ENCODE results near the gene GPR158. TPM values are rescaled to one million over a fixed set of nuclear protein-coding genes. Genes with fewer than 3 reads are reported as not detected.
"Not testable (repeated sequence)": the region's sequence is repeated elsewhere in the genome, so short reads cannot be mapped to it uniquely, and the experiment has no call there.

GPR158 gene
- total and polyA plus RNA-seq, 4 donors, result 0.03 to 0.08 TPM; not detected in 2

DNA sequence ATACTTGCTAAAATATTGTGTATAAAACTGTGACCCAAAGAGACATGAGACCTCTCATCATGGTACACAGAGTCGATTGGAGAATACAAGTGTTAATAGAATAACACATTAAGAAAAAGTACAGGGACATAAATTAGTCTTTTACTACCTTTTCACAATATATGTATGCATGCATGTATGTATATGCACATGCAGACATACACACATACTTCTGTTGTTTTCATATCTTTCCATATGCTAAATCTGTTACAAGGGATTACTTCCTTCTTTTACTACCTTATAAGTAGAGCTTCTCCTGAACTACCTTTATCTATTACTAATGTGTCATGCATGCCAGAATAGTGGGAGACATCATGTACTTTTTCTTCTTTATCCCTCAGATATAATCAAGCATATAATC, 131.6 kb downstream of the GPR158 start:
- H3K4me3 ChIP-seq (ENCODE audit: low read depth in 1 of 3, low read length in 3 of 3), result no peak overlapping the region
- H3K27me3 ChIP-seq (ENCODE audit: control insufficient read depth in 4 of 4, insufficient read depth in 4 of 4, low read length in 3 of 4), result no peaks in the 10 kb centered on the region
- TF ChIP-seq SP1 (IDR thresholded peaks at IDR 0.05) (no peak), HNF4G (IDR thresholded peaks at IDR 0.05) (no peak), TAF1 (conservative IDR thresholded peaks at IDR 0.05) (no peak), RXRA (IDR thresholded peaks at IDR 0.05) (no peak), HNF4A (conservative IDR thresholded peaks at IDR 0.05) (no peak), JUND (IDR thresholded peaks at IDR 0.05) (no peak), RAD21 (IDR thresholded peaks at IDR 0.05) (no peak), NR2F2 (IDR thresholded peaks at IDR 0.05) (no peak), GABPA (IDR thresholded peaks at IDR 0.05 in 1 of 2, conservative IDR thresholded peaks at IDR 0.05 in 1 of 2) (no peak)
- TF ChIP-seq, protein P1, sequence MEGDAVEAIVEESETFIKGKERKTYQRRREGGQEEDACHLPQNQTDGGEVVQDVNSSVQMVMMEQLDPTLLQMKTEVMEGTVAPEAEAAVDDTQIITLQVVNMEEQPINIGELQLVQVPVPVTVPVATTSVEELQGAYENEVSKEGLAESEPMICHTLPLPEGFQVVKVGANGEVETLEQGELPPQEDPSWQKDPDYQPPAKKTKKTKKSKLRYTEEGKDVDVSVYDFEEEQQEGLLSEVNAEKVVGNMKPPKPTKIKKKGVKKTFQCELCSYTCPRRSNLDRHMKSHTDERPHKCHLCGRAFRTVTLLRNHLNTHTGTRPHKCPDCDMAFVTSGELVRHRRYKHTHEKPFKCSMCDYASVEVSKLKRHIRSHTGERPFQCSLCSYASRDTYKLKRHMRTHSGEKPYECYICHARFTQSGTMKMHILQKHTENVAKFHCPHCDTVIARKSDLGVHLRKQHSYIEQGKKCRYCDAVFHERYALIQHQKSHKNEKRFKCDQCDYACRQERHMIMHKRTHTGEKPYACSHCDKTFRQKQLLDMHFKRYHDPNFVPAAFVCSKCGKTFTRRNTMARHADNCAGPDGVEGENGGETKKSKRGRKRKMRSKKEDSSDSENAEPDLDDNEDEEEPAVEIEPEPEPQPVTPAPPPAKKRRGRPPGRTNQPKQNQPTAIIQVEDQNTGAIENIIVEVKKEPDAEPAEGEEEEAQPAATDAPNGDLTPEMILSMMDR (IDR thresholded peaks at IDR 0.05; ENCODE audit: low read depth, low read length, missing input control), result no peak
- TF ChIP-seq, protein P2, sequence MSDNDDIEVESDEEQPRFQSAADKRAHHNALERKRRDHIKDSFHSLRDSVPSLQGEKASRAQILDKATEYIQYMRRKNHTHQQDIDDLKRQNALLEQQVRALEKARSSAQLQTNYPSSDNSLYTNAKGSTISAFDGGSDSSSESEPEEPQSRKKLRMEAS (IDR thresholded peaks at IDR 0.05), result no peak
- TF ChIP-seq, protein P3, sequence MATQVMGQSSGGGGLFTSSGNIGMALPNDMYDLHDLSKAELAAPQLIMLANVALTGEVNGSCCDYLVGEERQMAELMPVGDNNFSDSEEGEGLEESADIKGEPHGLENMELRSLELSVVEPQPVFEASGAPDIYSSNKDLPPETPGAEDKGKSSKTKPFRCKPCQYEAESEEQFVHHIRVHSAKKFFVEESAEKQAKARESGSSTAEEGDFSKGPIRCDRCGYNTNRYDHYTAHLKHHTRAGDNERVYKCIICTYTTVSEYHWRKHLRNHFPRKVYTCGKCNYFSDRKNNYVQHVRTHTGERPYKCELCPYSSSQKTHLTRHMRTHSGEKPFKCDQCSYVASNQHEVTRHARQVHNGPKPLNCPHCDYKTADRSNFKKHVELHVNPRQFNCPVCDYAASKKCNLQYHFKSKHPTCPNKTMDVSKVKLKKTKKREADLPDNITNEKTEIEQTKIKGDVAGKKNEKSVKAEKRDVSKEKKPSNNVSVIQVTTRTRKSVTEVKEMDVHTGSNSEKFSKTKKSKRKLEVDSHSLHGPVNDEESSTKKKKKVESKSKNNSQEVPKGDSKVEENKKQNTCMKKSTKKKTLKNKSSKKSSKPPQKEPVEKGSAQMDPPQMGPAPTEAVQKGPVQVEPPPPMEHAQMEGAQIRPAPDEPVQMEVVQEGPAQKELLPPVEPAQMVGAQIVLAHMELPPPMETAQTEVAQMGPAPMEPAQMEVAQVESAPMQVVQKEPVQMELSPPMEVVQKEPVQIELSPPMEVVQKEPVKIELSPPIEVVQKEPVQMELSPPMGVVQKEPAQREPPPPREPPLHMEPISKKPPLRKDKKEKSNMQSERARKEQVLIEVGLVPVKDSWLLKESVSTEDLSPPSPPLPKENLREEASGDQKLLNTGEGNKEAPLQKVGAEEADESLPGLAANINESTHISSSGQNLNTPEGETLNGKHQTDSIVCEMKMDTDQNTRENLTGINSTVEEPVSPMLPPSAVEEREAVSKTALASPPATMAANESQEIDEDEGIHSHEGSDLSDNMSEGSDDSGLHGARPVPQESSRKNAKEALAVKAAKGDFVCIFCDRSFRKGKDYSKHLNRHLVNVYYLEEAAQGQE (IDR thresholded peaks at IDR 0.05), result no peak
- 54% methylated on average over 1 of the region's 1 CpG for WGBS
- H3K27ac ChIP-seq (ENCODE audit: low read depth in 1 of 2, low read length in 2 of 2), result no peak overlapping the region
- no peak for DNase-seq (ENCODE audit: low spot score)
- no peaks in the 10 kb centered on the region for H3K4me1 ChIP-seq (ENCODE audit: control insufficient read depth in 4 of 4, insufficient read depth in 4 of 4, low read length in 3 of 4)
- no peaks in the 10 kb centered on the region for H3K36me3 ChIP-seq (ENCODE audit: control insufficient read depth in 4 of 4, insufficient read depth in 3 of 4, low read depth in 1 of 4, low read length in 3 of 4)
- H3K9me3 ChIP-seq (ENCODE audit: control insufficient read depth in 4 of 4, low read length in 3 of 4), result peaks cover 0 to 8% (median 0%) of the 10 kb centered on the region in 4 donors
- no peak overlapping the region for H3K9ac ChIP-seq (ENCODE audit: low read depth in 1 of 2, low read length in 2 of 2)

DNA sequence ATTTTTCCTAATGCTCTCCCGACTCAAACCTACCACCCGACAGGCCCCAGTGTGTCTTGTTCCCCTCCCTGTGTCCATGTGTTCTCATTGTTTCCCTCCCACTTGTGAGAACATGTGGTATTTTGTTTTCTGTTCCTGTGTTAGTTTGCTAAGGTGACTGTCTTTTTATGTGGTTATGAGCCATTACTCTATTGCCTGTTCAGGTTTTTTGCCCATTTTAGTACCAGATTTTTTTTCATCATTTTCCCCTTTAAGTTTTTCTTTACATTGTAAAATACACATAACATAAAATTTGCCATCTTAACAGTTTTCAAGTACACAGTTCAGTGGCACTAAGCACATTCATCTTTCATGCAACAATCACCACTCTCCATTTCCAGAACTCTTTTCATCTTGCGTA, 133.5 kb downstream of the GPR158 start:
- WGBS, result 61% methylated on average over 3 of the region's 3 CpGs
- no peak overlapping the region for H3K9ac ChIP-seq (ENCODE audit: low read depth in 1 of 2, low read length in 2 of 2)
- no peak for DNase-seq (ENCODE audit: low spot score)
- no peaks in the 10 kb centered on the region for H3K27me3 ChIP-seq (ENCODE audit: control insufficient read depth in 4 of 4, insufficient read depth in 4 of 4, low read length in 3 of 4)
- H3K36me3 ChIP-seq (ENCODE audit: control insufficient read depth in 4 of 4, insufficient read depth in 3 of 4, low read depth in 1 of 4, low read length in 3 of 4), result no peaks in the 10 kb centered on the region
- no peak overlapping the region for H3K4me3 ChIP-seq (ENCODE audit: low read depth in 1 of 3, low read length in 3 of 3)
- no peak for TF ChIP-seq GABPA (IDR thresholded peaks at IDR 0.05 in 1 of 2, conservative IDR thresholded peaks at IDR 0.05 in 1 of 2)
- no peak for TF ChIP-seq NR2F2 (IDR thresholded peaks at IDR 0.05)
- TF ChIP-seq, protein P4, sequence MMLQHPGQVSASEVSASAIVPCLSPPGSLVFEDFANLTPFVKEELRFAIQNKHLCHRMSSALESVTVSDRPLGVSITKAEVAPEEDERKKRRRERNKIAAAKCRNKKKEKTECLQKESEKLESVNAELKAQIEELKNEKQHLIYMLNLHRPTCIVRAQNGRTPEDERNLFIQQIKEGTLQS (IDR thresholded peaks at IDR 0.05), result no peak
- TF ChIP-seq, protein P2 (IDR thresholded peaks at IDR 0.05), result no peak
- TF ChIP-seq TAF1 (conservative IDR thresholded peaks at IDR 0.05), result no peak
- TF ChIP-seq RAD21 (IDR thresholded peaks at IDR 0.05), result no peak
- no peak for TF ChIP-seq HNF4A (conservative IDR thresholded peaks at IDR 0.05)
- H3K4me1 ChIP-seq (ENCODE audit: control insufficient read depth in 4 of 4, insufficient read depth in 4 of 4, low read length in 3 of 4), result no peaks in the 10 kb centered on the region
- H3K27ac ChIP-seq (ENCODE audit: low read depth in 1 of 2, low read length in 2 of 2), result no peak overlapping the region
- peaks cover 0 to 8% (median 0%) of the 10 kb centered on the region in 4 donors for H3K9me3 ChIP-seq (ENCODE audit: control insufficient read depth in 4 of 4, low read length in 3 of 4)

DNA sequence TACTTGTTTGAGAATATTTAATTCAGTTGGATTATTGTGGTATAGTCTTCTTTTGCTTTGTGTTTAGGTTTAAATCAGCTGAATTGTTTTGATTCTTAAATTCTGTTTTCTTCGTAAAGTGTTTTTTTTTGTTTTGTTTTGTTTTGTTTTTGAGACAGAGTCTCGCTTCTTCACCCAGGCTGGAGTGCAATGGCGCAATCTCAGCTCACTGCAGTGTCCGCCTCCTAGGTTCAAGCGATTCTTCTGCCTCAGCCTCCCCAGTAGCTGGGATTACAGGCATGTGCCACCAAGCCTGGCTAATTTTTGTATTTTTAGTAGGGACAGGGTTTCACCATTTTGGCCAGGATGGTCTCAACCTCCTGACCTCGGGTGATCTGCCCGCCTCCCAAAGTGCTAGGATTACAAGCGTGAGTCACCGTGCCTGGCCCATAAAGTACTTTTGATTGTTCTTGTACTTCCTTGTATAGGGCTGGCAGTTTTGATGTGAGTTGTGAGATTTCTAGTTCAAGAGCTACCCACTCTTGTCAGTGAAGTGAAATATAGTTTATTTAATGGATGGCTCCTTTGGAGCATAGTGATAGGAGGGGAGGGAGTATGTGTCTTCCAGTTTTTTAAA, 142.9 kb downstream of the GPR158 start:
- H3K4me1 ChIP-seq (ENCODE audit: control insufficient read depth in 4 of 4, insufficient read depth in 4 of 4, low read length in 3 of 4); H3K36me3 ChIP-seq (ENCODE audit: control insufficient read depth in 4 of 4, insufficient read depth in 3 of 4, low read depth in 1 of 4, low read length in 3 of 4); DNase-seq (ENCODE audit: low spot score); H3K27ac ChIP-seq (ENCODE audit: low read depth in 1 of 2, low read length in 2 of 2); H3K9ac ChIP-seq (ENCODE audit: low read depth in 1 of 2, low read length in 2 of 2); H3K9me3 ChIP-seq (ENCODE audit: control insufficient read depth in 4 of 4, low read length in 3 of 4); H3K4me3 ChIP-seq (ENCODE audit: low read depth in 1 of 3, low read length in 3 of 3); H3K27me3 ChIP-seq (ENCODE audit: control insufficient read depth in 4 of 4, insufficient read depth in 4 of 4, low read length in 3 of 4): not testable (repeated sequence)
- WGBS, result 83% methylated on average over 9 of the region's 9 CpGs
